AG10803 (cell line): Measurements from ENCODE around the gene SH2D3C.

Experiments used
- DNase-seq: peaks from one replicate; pipeline ENCODE4 v3.0.0; 2010; ENCODE audit warnings: low read depth
- H3K4me3 ChIP-seq: 2 replicates; pipeline ENCODE4 v1.5.1; 2011; ENCODE audit warnings: mild to moderate bottlenecking, low read length, control low read depth
- CTCF ChIP-seq: conservative IDR thresholded peaks from 2 replicates; pipeline ENCODE4 v1.5.1; 2011; ENCODE audit warnings: mild to moderate bottlenecking, low read length, control low read depth, inconsistent platforms

Gene SH2D3C

GRCh38 chr9:127690735-127691134, 87.7 kb downstream of the SH2D3C start:
- TF ChIP-seq CTCF: no peak
- no peak overlapping the region for H3K4me3 ChIP-seq
- DNase-seq: no peak

- no peak for TF ChIP-seq CTCF
- H3K4me3 ChIP-seq: no peak overlapping the region
- DNase-seq: no peak
Measured at GRCh38 chr9:127689329-127690000, 89.0 kb downstream of the SH2D3C start.
